Astrocyte of the spinal cord (primary cell): ENCODE data around the gene SHISA8.
A peak's percentile ranks its signal among the peaks of the same experiment; 100 is the strongest.

Source experiments
- DNase-seq: peaks from one replicate; pipeline ENCODE4 v3.0.0; 2011; ENCODE audit warnings: low read depth, low spot score
- H3K4me3 ChIP-seq: 2 replicates; pipeline ENCODE4 v1.5.1; 2011; ENCODE audit warnings: low read depth, mild to moderate bottlenecking, low read length, moderate library complexity
- CTCF ChIP-seq: IDR thresholded peaks from 2 replicates; pipeline ENCODE4 v1.5.1; 2012; ENCODE audit warnings: low read depth, mild to moderate bottlenecking, low read length, inconsistent platforms
- in situ Hi-C: cut with HindIII; loops from 2 replicates; pipeline ENCODE4 v1.10.0; 2017; ENCODE audit warnings: low sequenced_read_pairs

The SHISA8 gene

GRCh38 chr22:41915035-41915785 lies at the start of gene SHISA8:
Gene SHISA8, minus strand, starts transcription at chr22:41915074. Its CDS starts 407 bp downstream, at chr22:41914667.
- TF ChIP-seq CTCF = no peak
- in situ Hi-C loops = no loop called here
- DNase-seq = peak; percentile 27
- H3K4me3 ChIP-seq = no peak within 1 kb of the TSS

GRCh38 chr22:41964112-41964491 lies 49.2 kb upstream of the SHISA8 start:
- no peak for TF ChIP-seq CTCF
- DNase-seq = no peak
- in situ Hi-C loops = no loop called here
- H3K4me3 ChIP-seq = no peak overlapping the region

- TF ChIP-seq CTCF = no peak
- peak; percentile 46 for DNase-seq
- in situ Hi-C loops = no loop called here
- no peak overlapping the region for H3K4me3 ChIP-seq
Measured at GRCh38 chr22:41963453-41964111, 48.7 kb upstream of the SHISA8 start.

GRCh38 chr22:41957941-41958556 lies 43.2 kb upstream of the SHISA8 start:
- no peak for TF ChIP-seq CTCF
- no peak for DNase-seq
- in situ Hi-C loops = no loop called here
- H3K4me3 ChIP-seq = no peak overlapping the region

- no peak for DNase-seq
- TF ChIP-seq CTCF = no peak
- in situ Hi-C loops = no loop called here
- H3K4me3 ChIP-seq = no peak overlapping the region
Measured at GRCh38 chr22:41952713-41953112, 37.8 kb upstream of the SHISA8 start.

- no peak for TF ChIP-seq CTCF
- no peak for DNase-seq
- H3K4me3 ChIP-seq = no peak within 1 kb of the TSS
- in situ Hi-C loops = no loop called here
Measured at GRCh38 chr22:41951898-41952474, 37.1 kb upstream of the SHISA8 start, which contains the start of gene SMIM45. Gene SMIM45, plus strand, starts transcription at chr22:41952150.
